ENCODE data around the gene RCSD1.

RCSD1 gene

GRCh38 chr1:167720965-167721616 is 91.1 kb downstream of the RCSD1 start:
- Histone ChIP-seq H4K20me1 (ENCODE audit: low read depth, low read length) (no peaks in the 10 kb centered on the region), H2AFZ (ENCODE audit: low read depth, low read length, severe bottlenecking) (peak overlapping the region; percentile 96), H3K27me3 (ENCODE audit: low read length) (no peaks in the 10 kb centered on the region), H3K79me2 (ENCODE audit: insufficient read depth, low read length) (no peaks in the 10 kb centered on the region), H3K4me3 (ENCODE audit: insufficient read depth, low read length, poor library complexity, severe bottlenecking) (peak overlapping the region; percentile 82), H3K9me3 (ENCODE audit: insufficient read depth, low read length) (no peaks in the 10 kb centered on the region), H3K9ac (ENCODE audit: low read length) (peak overlapping the region; percentile 78), H3K9me2 (replicated peaks; ENCODE audit: insufficient read depth, low read length) (no peaks in the 10 kb centered on the region), H3F3A (ENCODE audit: insufficient read depth) (0 out of 2 replicates have a peak, but pooled peaks cover 7% of the 10 kb centered on the region), H3K27ac (ENCODE audit: low read depth, low read length) (no peak overlapping the region), H3K4me2 (ENCODE audit: low read depth, low read length, poor library complexity, severe bottlenecking) (peak overlapping the region; percentile 88), H3K36me3 (ENCODE audit: low read length) (no peaks in the 10 kb centered on the region)
- TF ChIP-seq EZH2phosphoT487 (conservative IDR thresholded peaks at IDR 0.05; ENCODE audit: low read length) (no peak), CTCF (IDR thresholded peaks at IDR 0.05; ENCODE audit: insufficient read depth, low read length, poor library complexity, severe bottlenecking) (no peak)

- Histone ChIP-seq H3K27ac (ENCODE audit: low read depth, low read length) (no peak within 1 kb of the TSS), H2AFZ (ENCODE audit: low read depth, low read length, severe bottlenecking) (peak within 1 kb of the TSS; percentile 96)
These were observed 91.7 kb downstream of the RCSD1 start, which contains the start of gene MPZL1 for GRCh38 chr1:167721617-167722151. TSS of gene MPZL1 (plus strand) at chr1:167721982. CDS start at chr1:167722152, 170 bp downstream.

GRCh38 chr1:167722152-167722869 is 92.3 kb downstream of the RCSD1 start:
- peak overlapping the region; percentile 96 for H2AFZ ChIP-seq (ENCODE audit: low read depth, low read length, severe bottlenecking)
- no peaks in the 10 kb centered on the region for H4K20me1 ChIP-seq (ENCODE audit: low read depth, low read length)
- H3K4me3 ChIP-seq (ENCODE audit: insufficient read depth, low read length, poor library complexity, severe bottlenecking), result peak overlapping the region; percentile 82
- H3K9me2 ChIP-seq (replicated peaks; ENCODE audit: insufficient read depth, low read length), result no peaks in the 10 kb centered on the region
- peak overlapping the region; percentile 88 for H3K4me2 ChIP-seq (ENCODE audit: low read depth, low read length, poor library complexity, severe bottlenecking)
- no peaks in the 10 kb centered on the region for H3K9me3 ChIP-seq (ENCODE audit: insufficient read depth, low read length)
- H3K9ac ChIP-seq (ENCODE audit: low read length), result peak overlapping the region; percentile 78
- H3K79me2 ChIP-seq (ENCODE audit: insufficient read depth, low read length), result no peaks in the 10 kb centered on the region
- H3K27me3 ChIP-seq (ENCODE audit: low read length), result no peaks in the 10 kb centered on the region
- 0 out of 2 replicates have a peak, but pooled peaks cover 2% of the 10 kb centered on the region for H3F3A ChIP-seq (ENCODE audit: insufficient read depth)
- TF ChIP-seq EZH2phosphoT487 (conservative IDR thresholded peaks at IDR 0.05; ENCODE audit: low read length), result no peak
- no peak for TF ChIP-seq CTCF (IDR thresholded peaks at IDR 0.05; ENCODE audit: insufficient read depth, low read length, poor library complexity, severe bottlenecking)
- H3K36me3 ChIP-seq (ENCODE audit: low read length), result no peaks in the 10 kb centered on the region
- H3K27ac ChIP-seq (ENCODE audit: low read depth, low read length), result no peak overlapping the region

More at GRCh38 chr1:167721617-167722151, 91.7 kb downstream of the RCSD1 start, which contains the start of gene MPZL1:
- H3K27me3 ChIP-seq (ENCODE audit: low read length), result no peaks in the 10 kb centered on the region
- TF ChIP-seq EZH2phosphoT487 (conservative IDR thresholded peaks at IDR 0.05; ENCODE audit: low read length), result no peak
- no peak for TF ChIP-seq CTCF (IDR thresholded peaks at IDR 0.05; ENCODE audit: insufficient read depth, low read length, poor library complexity, severe bottlenecking)
- peak within 1 kb of the TSS; percentile 78 for H3K9ac ChIP-seq (ENCODE audit: low read length)
- no peaks in the 10 kb centered on the region for H3K36me3 ChIP-seq (ENCODE audit: low read length)
- H3K9me2 ChIP-seq (replicated peaks; ENCODE audit: insufficient read depth, low read length), result no peaks in the 10 kb centered on the region
- H3K4me3 ChIP-seq (ENCODE audit: insufficient read depth, low read length, poor library complexity, severe bottlenecking), result peak within 1 kb of the TSS; percentile 82
- peak within 1 kb of the TSS; percentile 88 for H3K4me2 ChIP-seq (ENCODE audit: low read depth, low read length, poor library complexity, severe bottlenecking)
- 0 out of 2 replicates have a peak, but pooled peaks cover 7% of the 10 kb centered on the region for H3F3A ChIP-seq (ENCODE audit: insufficient read depth)
- H4K20me1 ChIP-seq (ENCODE audit: low read depth, low read length), result no peaks in the 10 kb centered on the region
- H3K9me3 ChIP-seq (ENCODE audit: insufficient read depth, low read length), result no peaks in the 10 kb centered on the region
- no peaks in the 10 kb centered on the region for H3K79me2 ChIP-seq (ENCODE audit: insufficient read depth, low read length)
